ENCODE data around the gene ACSM4.

The ACSM4 gene

DNA sequence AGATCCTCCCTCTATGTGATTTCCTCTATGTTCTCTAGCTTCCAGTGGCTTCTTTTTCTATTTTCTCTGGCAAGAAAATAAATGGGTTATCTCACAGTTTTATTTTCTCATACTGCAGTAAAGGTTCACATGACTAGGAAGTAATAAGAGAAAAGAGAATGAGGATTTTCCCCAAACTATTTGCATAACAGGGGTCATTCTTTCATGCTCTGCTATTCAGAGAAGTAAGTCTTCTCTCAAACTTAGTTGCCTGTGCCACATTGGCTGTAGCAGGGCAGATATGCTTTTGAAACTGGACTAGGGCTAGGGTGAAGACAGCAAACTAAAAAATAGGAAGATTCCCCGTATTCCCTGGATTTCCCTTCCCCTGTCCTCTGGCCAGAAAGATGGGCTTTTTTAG, 57.4 kb downstream of the ACSM4 start:
- Histone ChIP-seq H3K4me3 (ENCODE audit: low read length) (no peak overlapping the region), H3K79me2 (ENCODE audit: low read length) (no peaks in the 10 kb centered on the region), H4K20me1 (ENCODE audit: insufficient read depth, low read length) (no peaks in the 10 kb centered on the region), H3K4me2 (ENCODE audit: low read depth, low read length) (no peak overlapping the region), H3K27ac (ENCODE audit: low read length) (no peak overlapping the region), H3K9me2 (replicated peaks; ENCODE audit: insufficient read depth, low read length) (no peaks in the 10 kb centered on the region), H2AFZ (ENCODE audit: low read length) (no peak overlapping the region), H3K9me3 (replicated peaks; ENCODE audit: insufficient read depth, low read length) (no peaks in the 10 kb centered on the region), H3K9ac (ENCODE audit: low read length) (no peak overlapping the region), H3K27me3 (replicated peaks; ENCODE audit: insufficient read depth, low read length) (no peaks in the 10 kb centered on the region), H3K36me3 (replicated peaks; ENCODE audit: insufficient read depth, low read length) (no peaks in the 10 kb centered on the region), H3F3A (ENCODE audit: insufficient read depth, low read length) (no peaks in the 10 kb centered on the region), H3K4me1 (ENCODE audit: low read length) (no peaks in the 10 kb centered on the region)
- no peak for DNase-seq
- TF ChIP-seq EZH2phosphoT487 (IDR thresholded peaks at IDR 0.05; ENCODE audit: low read length) = no peak
- no peak for TF ChIP-seq EZH2 (optimal IDR thresholded peaks at IDR 0.05; ENCODE audit: low read depth, low read length)
- TF ChIP-seq, protein P1, sequence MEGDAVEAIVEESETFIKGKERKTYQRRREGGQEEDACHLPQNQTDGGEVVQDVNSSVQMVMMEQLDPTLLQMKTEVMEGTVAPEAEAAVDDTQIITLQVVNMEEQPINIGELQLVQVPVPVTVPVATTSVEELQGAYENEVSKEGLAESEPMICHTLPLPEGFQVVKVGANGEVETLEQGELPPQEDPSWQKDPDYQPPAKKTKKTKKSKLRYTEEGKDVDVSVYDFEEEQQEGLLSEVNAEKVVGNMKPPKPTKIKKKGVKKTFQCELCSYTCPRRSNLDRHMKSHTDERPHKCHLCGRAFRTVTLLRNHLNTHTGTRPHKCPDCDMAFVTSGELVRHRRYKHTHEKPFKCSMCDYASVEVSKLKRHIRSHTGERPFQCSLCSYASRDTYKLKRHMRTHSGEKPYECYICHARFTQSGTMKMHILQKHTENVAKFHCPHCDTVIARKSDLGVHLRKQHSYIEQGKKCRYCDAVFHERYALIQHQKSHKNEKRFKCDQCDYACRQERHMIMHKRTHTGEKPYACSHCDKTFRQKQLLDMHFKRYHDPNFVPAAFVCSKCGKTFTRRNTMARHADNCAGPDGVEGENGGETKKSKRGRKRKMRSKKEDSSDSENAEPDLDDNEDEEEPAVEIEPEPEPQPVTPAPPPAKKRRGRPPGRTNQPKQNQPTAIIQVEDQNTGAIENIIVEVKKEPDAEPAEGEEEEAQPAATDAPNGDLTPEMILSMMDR (IDR thresholded peaks at IDR 0.05; ENCODE audit: low read length) = no peak

DNA sequence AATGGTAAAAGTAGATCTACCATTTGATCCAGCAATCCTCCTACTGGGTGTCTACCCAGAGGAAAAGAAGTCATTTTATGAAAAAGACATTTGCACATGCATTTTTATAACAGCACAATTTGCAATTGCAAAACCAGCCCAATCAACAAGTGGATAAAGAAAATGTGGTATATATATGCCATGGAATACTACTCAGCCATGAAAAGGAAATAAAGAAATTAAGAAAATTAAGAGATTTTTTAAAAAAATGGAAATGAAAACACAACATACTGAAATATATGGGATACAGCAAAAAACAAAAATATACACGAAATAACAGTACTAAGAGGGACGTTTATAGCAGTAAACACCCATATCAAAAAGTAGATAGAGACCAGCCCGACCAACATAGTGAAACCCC, 58.9 kb downstream of the ACSM4 start:
- H3K9me2 ChIP-seq (replicated peaks; ENCODE audit: insufficient read depth, low read length) = no peaks in the 10 kb centered on the region
- TF ChIP-seq EZH2phosphoT487 (IDR thresholded peaks at IDR 0.05; ENCODE audit: low read length) = no peak
- no peak for TF ChIP-seq EZH2 (optimal IDR thresholded peaks at IDR 0.05; ENCODE audit: low read depth, low read length)
- TF ChIP-seq, protein P1 (IDR thresholded peaks at IDR 0.05; ENCODE audit: low read length) = no peak
- H3K4me2 ChIP-seq (ENCODE audit: low read depth, low read length) = no peak overlapping the region
- no peaks in the 10 kb centered on the region for H3K27me3 ChIP-seq (replicated peaks; ENCODE audit: insufficient read depth, low read length)
- H3K36me3 ChIP-seq (replicated peaks; ENCODE audit: insufficient read depth, low read length) = no peaks in the 10 kb centered on the region
- no peaks in the 10 kb centered on the region for H3F3A ChIP-seq (ENCODE audit: insufficient read depth, low read length)
- no peak for DNase-seq
- H3K9ac ChIP-seq (ENCODE audit: low read length) = no peak overlapping the region
- no peaks in the 10 kb centered on the region for H3K79me2 ChIP-seq (ENCODE audit: low read length)
- no peaks in the 10 kb centered on the region for H3K4me1 ChIP-seq (ENCODE audit: low read length)
- H4K20me1 ChIP-seq (ENCODE audit: insufficient read depth, low read length) = no peaks in the 10 kb centered on the region
- no peak overlapping the region for H2AFZ ChIP-seq (ENCODE audit: low read length)
- no peaks in the 10 kb centered on the region for H3K9me3 ChIP-seq (replicated peaks; ENCODE audit: insufficient read depth, low read length)
- H3K27ac ChIP-seq (ENCODE audit: low read length) = no peak overlapping the region
- H3K4me3 ChIP-seq (ENCODE audit: low read length) = no peak overlapping the region

DNA sequence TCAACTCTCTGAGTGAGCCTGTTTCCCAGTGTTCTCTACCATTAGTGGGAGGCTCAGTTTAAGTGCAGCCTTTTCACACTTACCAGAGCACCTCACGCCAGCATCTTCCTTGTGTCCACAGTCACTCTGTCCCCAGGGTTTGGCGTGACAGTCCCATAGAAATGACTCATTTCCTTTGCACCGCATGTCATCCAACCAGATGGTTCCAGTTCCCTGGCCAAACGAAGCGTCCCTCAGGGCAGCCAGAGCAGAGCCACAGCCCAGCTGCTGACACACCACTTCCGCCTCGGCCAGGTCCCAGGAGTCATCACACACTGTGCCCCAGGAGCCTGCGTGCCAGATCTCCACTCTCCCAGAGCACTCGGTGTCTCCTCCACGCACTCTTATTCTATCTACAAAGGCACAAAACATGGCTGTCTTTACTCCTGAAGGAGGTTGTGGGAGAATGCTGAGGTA, 65.4 kb downstream of the ACSM4 start:
- no peaks in the 10 kb centered on the region for H3K79me2 ChIP-seq (ENCODE audit: low read length)
- no peaks in the 10 kb centered on the region for H3F3A ChIP-seq (ENCODE audit: insufficient read depth, low read length)
- H3K9ac ChIP-seq (ENCODE audit: low read length) = no peak overlapping the region
- no peaks in the 10 kb centered on the region for H3K36me3 ChIP-seq (replicated peaks; ENCODE audit: insufficient read depth, low read length)
- H3K9me2 ChIP-seq (replicated peaks; ENCODE audit: insufficient read depth, low read length) = no peaks in the 10 kb centered on the region
- H4K20me1 ChIP-seq (ENCODE audit: insufficient read depth, low read length) = no peaks in the 10 kb centered on the region
- H3K27me3 ChIP-seq (replicated peaks; ENCODE audit: insufficient read depth, low read length) = no peaks in the 10 kb centered on the region
- no peak overlapping the region for H3K4me2 ChIP-seq (ENCODE audit: low read depth, low read length)
- no peak overlapping the region for H3K4me3 ChIP-seq (ENCODE audit: low read length)
- TF ChIP-seq EZH2phosphoT487 (IDR thresholded peaks at IDR 0.05; ENCODE audit: low read length) (no peak), EZH2 (optimal IDR thresholded peaks at IDR 0.05; ENCODE audit: low read depth, low read length) (no peak)
- TF ChIP-seq, protein P1 (IDR thresholded peaks at IDR 0.05; ENCODE audit: low read length) = no peak
- DNase-seq = no peak
- H2AFZ ChIP-seq (ENCODE audit: low read length) = no peak overlapping the region
- H3K27ac ChIP-seq (ENCODE audit: low read length) = no peak overlapping the region
- H3K9me3 ChIP-seq (replicated peaks; ENCODE audit: insufficient read depth, low read length) = no peaks in the 10 kb centered on the region
- H3K4me1 ChIP-seq (ENCODE audit: low read length) = no peaks in the 10 kb centered on the region
